Lung (tissue), 12 donors: ENCODE results near the gene PRR7. TPM values are rescaled to one million over a fixed set of nuclear protein-coding genes. Genes with fewer than 3 reads are reported as not detected.

Source experiments
- ATAC-seq: fragments of 200-7000 bp; cut with Tn5 transposase; one replicate; pipeline ENCODE4 v1.9.1; 2020; ENCODE audit warnings: moderate number of reproducible peaks; ENCODE audit not compliant: insufficient read depth, low FRiP score
- DNase-seq, 3 donors: peaks; one replicate each; pipeline ENCODE4 v3.0.0-alpha.2; 2013 to 2017
- H3K27ac ChIP-seq, 2 donors: one replicate each; pipeline ENCODE4 v1.5.1; 2013; ENCODE audit warnings: mild to moderate bottlenecking in 2 of 2, moderate library complexity in 2 of 2, control low read depth in 1 of 2, inconsistent platforms in 1 of 2, low read depth in 1 of 2, low read length in 1 of 2
- H3K27me3 ChIP-seq, 3 donors: one replicate each; pipeline ENCODE4 v1.5.1; 2013; ENCODE audit warnings: low read length in 2 of 3; ENCODE audit not compliant: control insufficient read depth in 3 of 3, insufficient read depth in 3 of 3
- H3K36me3 ChIP-seq, 4 donors: one replicate each; pipeline ENCODE4 v1.5.1; 2013; ENCODE audit warnings: low read length in 4 of 4, mild to moderate bottlenecking in 1 of 4, moderate library complexity in 1 of 4; ENCODE audit not compliant: control insufficient read depth in 4 of 4, insufficient read depth in 4 of 4
- H3K4me1 ChIP-seq, 5 donors: one replicate each; pipeline ENCODE4 v1.5.1; 2013; ENCODE audit warnings: low read length in 5 of 5, mild to moderate bottlenecking in 2 of 5, moderate library complexity in 1 of 5; ENCODE audit not compliant: control insufficient read depth in 5 of 5, insufficient read depth in 5 of 5
- H3K4me3 ChIP-seq: one replicate; pipeline ENCODE4 v1.5.1; 2013; ENCODE audit warnings: mild to moderate bottlenecking, control low read depth, moderate library complexity
- H3K9ac ChIP-seq, 2 donors: one replicate each; pipeline ENCODE4 v1.5.1; 2013; ENCODE audit warnings: low read length in 2 of 2, control low read depth in 1 of 2; ENCODE audit not compliant: insufficient read depth in 1 of 2
- H3K9me3 ChIP-seq, 4 donors: one replicate each; pipeline ENCODE4 v1.5.1; 2013; ENCODE audit warnings: low read length in 3 of 4, mild to moderate bottlenecking in 1 of 4, moderate library complexity in 1 of 4; ENCODE audit not compliant: control insufficient read depth in 4 of 4, insufficient read depth in 3 of 4
- CTCF ChIP-seq: IDR thresholded peaks from 2 replicates; pipeline ENCODE4 v1.5.1; 2012; ENCODE audit warnings: mild to moderate bottlenecking; ENCODE audit errors: control extremely low read depth, extremely low read depth
- WGBS, 2 donors: extraction: QIAGEN DNeasy Blood & Tissue Kit; methylation state at CpG; one replicate each; pipeline ENCODE4 v1.1.7; 2013; 5-methylcytosine and 5-hydroxymethylcytosine counted together
- polyA plus RNA-seq, 2 donors: library from polyadenylated mRNA; stranded (reverse); fragments of 200-250 nt; gene quantifications; one replicate each; pipeline ENCODE4 v1.2.1, GENCODE V29; 2013
- total RNA-seq, 2 donors: library from RNA; depleted of rRNA in 1 of 2; stranded (reverse); fragments of >200 nt in 1 of 2; gene quantifications; one replicate each; pipeline ENCODE4 v1.2.1, GENCODE V29; 2014 to 2021
- donor health status: control.
- donor health status: control.
- donor health status: Bipolar disorder and iron deficiency.
- donor health status: healthy.
- donor health status: DM: yes; HTN: yes; CAD: no.

The PRR7 gene
- total and polyA plus RNA-seq, 4 donors: 1.9 to 7.2 (median 4.0) TPM

- no peak for TF ChIP-seq CTCF
- H3K27me3 ChIP-seq: no peaks in the 10 kb centered on the region
- H3K36me3 ChIP-seq: peaks cover 0 to 69% (median 29%) of the 10 kb centered on the region in 4 donors
- ATAC-seq: no peak
- H3K27ac ChIP-seq: no peak overlapping the region
- no peaks in the 10 kb centered on the region for H3K9me3 ChIP-seq
- no peak overlapping the region for H3K9ac ChIP-seq
- DNase-seq: no peak
- 88 to 91% methylated on average over 8 of the region's 8 CpGs for WGBS, 2 donors
- H3K4me3 ChIP-seq: no peak overlapping the region
- H3K4me1 ChIP-seq: peaks cover 0 to 4% (median 0%) of the 10 kb centered on the region in 5 donors
These were observed 12.2 kb upstream of the PRR7 start for GRCh38 chr5:177434437-177434836.

- Histone ChIP-seq H3K4me1 (no peaks in the 10 kb centered on the region), H3K9me3 (no peaks in the 10 kb centered on the region), H3K9ac (no peak overlapping the region), H3K4me3 (no peak overlapping the region), H3K27ac (no peak overlapping the region), H3K36me3 (peaks cover 0 to 69% (median 31%) of the 10 kb centered on the region in 4 donors), H3K27me3 (no peaks in the 10 kb centered on the region)
- no peak for ATAC-seq
- DNase-seq: no peak
- WGBS, 2 donors: 93 to 95% methylated on average over 20 of the region's 20 CpGs
- TF ChIP-seq CTCF: no peak
These were observed 11.5 kb upstream of the PRR7 start for GRCh38 chr5:177434942-177435738.

GRCh38 chr5:177435847-177436536 lies 10.6 kb upstream of the PRR7 start:
- no peaks in the 10 kb centered on the region for H3K9me3 ChIP-seq
- no peaks in the 10 kb centered on the region for H3K4me1 ChIP-seq
- DNase-seq (no peak), ATAC-seq (no peak)
- H3K9ac ChIP-seq: no peak overlapping the region
- no peak overlapping the region for H3K4me3 ChIP-seq
- WGBS, 2 donors: 94 to 96% methylated on average over 37 of the region's 37 CpGs
- H3K36me3 ChIP-seq: peaks cover 0 to 68% (median 32%) of the 10 kb centered on the region in 4 donors
- H3K27me3 ChIP-seq: no peaks in the 10 kb centered on the region
- H3K27ac ChIP-seq: no peak overlapping the region
- no peak for TF ChIP-seq CTCF
